T follicular helper cell (primary cell): ENCODE data around the gene CREBBP.

Experiments
- DNase-seq: peaks from one replicate; pipeline ENCODE4 v3.0.0-alpha.2; 2020; ENCODE audit warnings: low read depth

CREBBP gene

GRCh38 chr16:3767333-3767986 is 113.1 kb downstream of the CREBBP start:
- DNase-seq, result no peak

GRCh38 chr16:3766177-3766576 is 114.3 kb downstream of the CREBBP start:
- no peak for DNase-seq

GRCh38 chr16:3764409-3764808 is 116.1 kb downstream of the CREBBP start:
- DNase-seq, result no peak

- no peak for DNase-seq
Measured at GRCh38 chr16:3762107-3762750, 118.3 kb downstream of the CREBBP start.

GRCh38 chr16:3761375-3762106 is 119.0 kb downstream of the CREBBP start:
- DNase-seq, result no peak

- DNase-seq, result no peak
Measured at GRCh38 chr16:3760518-3760917, 120.0 kb downstream of the CREBBP start.

GRCh38 chr16:3759736-3760135 is 120.8 kb downstream of the CREBBP start:
- DNase-seq, result no peak

GRCh38 chr16:3756113-3756512 is 124.4 kb downstream of the CREBBP start:
- no peak for DNase-seq

GRCh38 chr16:3755249-3755648 is 125.3 kb downstream of the CREBBP start:
- DNase-seq, result no peak

- DNase-seq, result no peak
Measured at GRCh38 chr16:3754772-3755171, 125.7 kb downstream of the CREBBP start.

- no peak for DNase-seq
Measured at GRCh38 chr16:3754081-3754703, 126.3 kb downstream of the CREBBP start.

- no peak for DNase-seq
Measured at GRCh38 chr16:3752984-3753383, 127.5 kb downstream of the CREBBP start.

GRCh38 chr16:3751878-3752277 is 128.6 kb downstream of the CREBBP start:
- DNase-seq, result no peak

- DNase-seq, result no peak
Measured at GRCh38 chr16:3748307-3748706, 132.2 kb downstream of the CREBBP start.

GRCh38 chr16:3745751-3746355 is 134.7 kb downstream of the CREBBP start:
- no peak for DNase-seq

GRCh38 chr16:3744018-3744417 is 136.5 kb downstream of the CREBBP start:
- no peak for DNase-seq

GRCh38 chr16:3740934-3741333 is 139.6 kb downstream of the CREBBP start:
- DNase-seq, result no peak

- no peak for DNase-seq
Measured at GRCh38 chr16:3740186-3740585, 140.3 kb downstream of the CREBBP start.

- DNase-seq, result no peak
Measured at GRCh38 chr16:3739636-3740035, 140.9 kb downstream of the CREBBP start.

GRCh38 chr16:3738541-3738940 is 142.0 kb downstream of the CREBBP start:
- no peak for DNase-seq

GRCh38 chr16:3738128-3738527 is 142.4 kb downstream of the CREBBP start:
- DNase-seq, result no peak

GRCh38 chr16:3737181-3737580 is 143.3 kb downstream of the CREBBP start:
- no peak for DNase-seq
